Measurements from ENCODE around the gene TALDO1.

DNA sequence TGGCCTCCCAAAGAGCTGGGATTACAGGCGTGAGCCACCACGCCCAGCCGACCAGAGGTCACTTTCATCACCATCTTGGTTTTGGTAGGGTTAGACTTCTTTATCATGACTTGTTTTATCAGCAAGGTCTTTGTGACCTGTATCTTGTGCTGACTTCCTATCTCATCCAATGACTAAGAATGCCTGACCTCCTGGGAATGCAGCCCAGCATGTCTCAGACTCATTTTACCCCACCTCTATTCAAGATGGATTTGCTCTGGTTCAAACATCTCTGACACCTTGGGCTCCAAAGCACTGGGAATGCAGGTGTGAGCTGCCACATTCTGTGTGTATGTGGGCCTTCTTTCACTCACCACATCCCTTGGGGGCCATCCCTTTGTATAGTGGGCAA, 5.1 kb upstream of the TALDO1 start:
- TF ChIP-seq EP300 (IDR thresholded peaks at IDR 0.05) (no peak), POLR2A (IDR thresholded peaks at IDR 0.05) (no peak), CTCF (IDR thresholded peaks at IDR 0.05) (no peak), POLR2AphosphoS5 (IDR thresholded peaks at IDR 0.05) (no peak)
